DMS153 (cell line): Measurements from ENCODE around the gene DNTT.

Source experiments
- DNase-seq: peaks from one replicate; lab custom pipeline; 2025; lab: John Stamatoyannopoulos, UW

DNTT gene

DNA sequence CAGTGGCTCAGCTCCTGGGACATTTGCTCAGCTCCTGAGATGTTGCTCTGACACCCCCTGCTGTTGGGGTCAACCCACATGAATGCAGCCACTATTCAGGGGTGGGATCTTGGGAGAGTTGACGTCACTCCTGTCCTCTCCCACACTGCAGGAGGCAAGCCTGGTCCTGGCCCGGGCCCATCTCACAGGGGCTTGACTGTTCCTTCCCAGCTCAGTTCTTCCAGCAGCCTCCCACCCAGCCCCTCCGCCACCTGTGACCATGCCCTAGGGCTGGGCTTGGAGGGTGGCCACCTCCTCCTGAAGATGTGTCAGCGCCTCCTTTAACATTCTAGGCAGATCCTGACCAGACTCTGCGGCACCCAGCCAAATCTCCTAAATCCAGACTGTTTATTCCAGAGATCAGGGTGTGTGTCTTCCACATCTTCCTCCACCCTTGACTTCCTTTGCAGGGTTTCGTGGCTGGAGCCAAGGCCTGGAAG is 73.6 kb downstream of the DNTT start:
- DNase-seq = no peak

DNA sequence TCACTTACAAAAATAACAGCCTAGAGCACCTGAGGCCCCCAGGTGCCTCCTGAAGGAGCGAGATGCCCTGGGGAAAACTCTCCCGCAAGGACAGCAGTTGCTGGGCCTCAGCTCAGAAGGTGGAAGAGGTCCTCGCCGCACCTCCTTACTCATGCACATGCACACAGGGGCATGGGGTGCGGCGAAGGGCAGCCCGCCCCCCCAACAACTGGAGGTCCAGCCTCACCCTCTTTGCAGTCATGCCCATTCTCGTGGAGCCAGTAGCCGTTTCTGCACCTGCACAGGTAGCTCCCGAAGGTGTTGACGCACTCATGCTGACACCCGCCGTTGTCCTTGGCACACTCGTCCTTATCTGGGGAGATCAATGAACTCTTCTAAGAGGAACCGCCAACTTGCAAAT is 74.5 kb downstream of the DNTT start:
- no peak for DNase-seq

DNA sequence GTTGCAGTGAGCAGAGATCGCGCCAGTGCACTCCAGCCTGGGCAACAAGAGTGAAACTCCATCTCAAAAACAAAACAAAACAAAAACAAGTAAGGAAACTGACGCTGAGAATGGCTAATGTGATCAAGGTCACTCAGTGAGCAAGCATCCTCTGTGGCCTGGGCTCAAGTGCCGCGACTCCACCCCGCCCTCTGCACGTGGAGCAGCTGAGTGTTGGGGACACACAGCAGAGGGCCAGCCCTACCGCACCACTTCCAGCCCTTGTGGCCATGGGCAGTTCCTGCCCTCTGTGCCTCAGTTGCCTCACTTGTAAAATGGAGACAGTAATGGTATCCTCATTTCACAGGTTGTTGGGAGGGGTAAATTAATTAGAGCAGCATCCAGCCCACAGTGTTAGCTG is 75.5 kb downstream of the DNTT start:
- no peak for DNase-seq

DNA sequence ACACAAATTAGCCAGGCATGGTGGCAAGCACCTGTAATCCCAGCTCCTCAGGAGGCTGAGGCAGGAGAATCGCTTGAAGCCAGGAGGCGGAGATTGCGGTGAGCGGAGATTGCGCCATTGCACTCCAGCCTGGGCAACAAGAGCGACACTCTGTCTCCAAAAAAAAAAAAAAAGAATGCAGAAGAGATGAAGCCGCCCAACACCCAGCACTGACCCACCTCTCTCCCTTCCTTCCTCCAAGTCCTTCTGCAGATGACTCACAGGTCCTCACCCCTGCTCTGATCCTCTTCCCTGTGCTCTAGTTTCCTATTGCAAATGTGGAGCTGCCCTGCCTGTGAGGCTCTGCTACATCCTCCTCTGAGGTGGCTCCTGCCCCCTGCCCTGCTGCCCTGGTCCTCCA is 76.6 kb downstream of the DNTT start:
- no peak for DNase-seq

DNA sequence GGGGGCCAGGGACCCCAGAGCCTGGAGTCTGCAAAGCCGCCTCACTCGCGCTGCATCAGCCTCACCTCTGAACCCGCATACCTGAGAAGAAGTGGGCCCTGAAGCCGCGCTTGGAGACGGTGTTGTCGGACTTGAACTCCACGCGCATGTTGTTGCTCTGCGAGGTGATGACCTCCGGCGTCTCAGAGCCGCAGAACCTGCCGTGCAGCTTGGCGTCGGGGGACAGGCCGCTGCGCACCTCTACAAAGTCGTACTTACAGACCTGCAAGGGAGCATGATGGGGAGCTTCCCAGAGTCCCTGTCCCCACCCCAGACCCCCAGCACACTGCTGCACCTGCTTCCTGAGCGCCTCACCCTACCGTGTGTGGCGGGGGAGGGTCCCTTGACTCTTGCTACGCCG is 80.3 kb downstream of the DNTT start:
- DNase-seq = no peak

DNA sequence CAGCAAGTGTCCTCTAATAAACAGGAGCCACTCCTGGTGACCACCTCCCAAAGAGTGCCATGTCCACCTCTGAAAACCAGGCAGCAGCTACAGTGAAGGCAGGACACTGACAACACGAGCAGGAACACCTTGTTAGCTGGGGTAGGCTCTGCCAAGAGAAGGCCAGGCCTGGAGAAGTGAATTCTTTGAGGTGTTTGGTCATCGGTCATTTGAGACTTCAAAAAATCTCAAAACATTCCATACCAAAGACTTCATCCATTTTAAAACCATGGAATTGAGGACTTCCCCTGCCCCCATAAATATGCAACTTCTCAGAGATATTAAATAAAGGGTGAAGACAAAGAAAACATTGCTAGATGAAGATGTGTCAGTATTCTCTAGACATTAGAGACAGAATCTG is 82.9 kb downstream of the DNTT start:
- no peak for DNase-seq

DNA sequence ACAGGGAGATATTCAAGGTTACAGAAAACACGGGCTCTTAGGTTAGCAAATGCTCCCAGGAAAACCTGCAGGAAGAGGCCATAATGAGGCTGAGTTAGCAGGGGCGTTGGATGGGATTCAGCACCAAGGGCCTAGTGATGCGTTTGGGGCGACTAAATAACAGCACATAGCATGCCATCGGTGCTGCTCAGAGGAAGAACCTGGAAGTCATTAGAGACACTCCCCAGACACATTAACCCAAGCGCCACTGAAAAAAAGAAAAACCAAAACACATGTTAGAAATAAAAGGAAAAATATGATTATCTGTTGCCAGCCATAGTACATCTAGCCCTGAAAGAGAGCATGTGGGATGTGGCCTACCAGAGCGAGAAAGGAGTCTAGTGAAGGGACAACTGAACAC is 83.4 kb downstream of the DNTT start:
- no peak for DNase-seq
